Measurements from ENCODE around the gene PROSER2.

The PROSER2 gene

DNA sequence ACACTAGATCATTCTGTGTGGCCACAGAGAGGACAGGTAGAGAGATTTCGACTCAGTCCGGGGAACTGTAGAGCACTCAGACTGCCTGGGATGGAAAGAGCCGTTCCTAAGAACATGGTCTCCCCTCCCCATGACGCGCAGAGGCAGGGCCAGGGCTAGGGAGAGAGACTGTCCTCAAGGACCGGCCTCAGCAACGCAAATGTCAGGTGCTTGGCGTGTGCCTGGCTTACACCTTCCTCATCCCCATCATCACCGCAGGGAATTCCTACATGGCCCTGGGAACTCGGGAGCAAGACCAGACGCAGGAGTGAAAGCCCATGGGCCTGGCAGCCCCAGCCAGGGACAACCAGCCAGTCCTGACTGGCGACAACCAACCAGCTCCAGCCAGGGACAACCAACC is 55.6 kb downstream of the PROSER2 start:
- no peak overlapping the region for H3K27ac ChIP-seq
- TF ChIP-seq, protein P1, sequence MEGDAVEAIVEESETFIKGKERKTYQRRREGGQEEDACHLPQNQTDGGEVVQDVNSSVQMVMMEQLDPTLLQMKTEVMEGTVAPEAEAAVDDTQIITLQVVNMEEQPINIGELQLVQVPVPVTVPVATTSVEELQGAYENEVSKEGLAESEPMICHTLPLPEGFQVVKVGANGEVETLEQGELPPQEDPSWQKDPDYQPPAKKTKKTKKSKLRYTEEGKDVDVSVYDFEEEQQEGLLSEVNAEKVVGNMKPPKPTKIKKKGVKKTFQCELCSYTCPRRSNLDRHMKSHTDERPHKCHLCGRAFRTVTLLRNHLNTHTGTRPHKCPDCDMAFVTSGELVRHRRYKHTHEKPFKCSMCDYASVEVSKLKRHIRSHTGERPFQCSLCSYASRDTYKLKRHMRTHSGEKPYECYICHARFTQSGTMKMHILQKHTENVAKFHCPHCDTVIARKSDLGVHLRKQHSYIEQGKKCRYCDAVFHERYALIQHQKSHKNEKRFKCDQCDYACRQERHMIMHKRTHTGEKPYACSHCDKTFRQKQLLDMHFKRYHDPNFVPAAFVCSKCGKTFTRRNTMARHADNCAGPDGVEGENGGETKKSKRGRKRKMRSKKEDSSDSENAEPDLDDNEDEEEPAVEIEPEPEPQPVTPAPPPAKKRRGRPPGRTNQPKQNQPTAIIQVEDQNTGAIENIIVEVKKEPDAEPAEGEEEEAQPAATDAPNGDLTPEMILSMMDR (IDR thresholded peaks at IDR 0.05), result no peak
- no peaks in the 10 kb centered on the region for H3K36me3 ChIP-seq

DNA sequence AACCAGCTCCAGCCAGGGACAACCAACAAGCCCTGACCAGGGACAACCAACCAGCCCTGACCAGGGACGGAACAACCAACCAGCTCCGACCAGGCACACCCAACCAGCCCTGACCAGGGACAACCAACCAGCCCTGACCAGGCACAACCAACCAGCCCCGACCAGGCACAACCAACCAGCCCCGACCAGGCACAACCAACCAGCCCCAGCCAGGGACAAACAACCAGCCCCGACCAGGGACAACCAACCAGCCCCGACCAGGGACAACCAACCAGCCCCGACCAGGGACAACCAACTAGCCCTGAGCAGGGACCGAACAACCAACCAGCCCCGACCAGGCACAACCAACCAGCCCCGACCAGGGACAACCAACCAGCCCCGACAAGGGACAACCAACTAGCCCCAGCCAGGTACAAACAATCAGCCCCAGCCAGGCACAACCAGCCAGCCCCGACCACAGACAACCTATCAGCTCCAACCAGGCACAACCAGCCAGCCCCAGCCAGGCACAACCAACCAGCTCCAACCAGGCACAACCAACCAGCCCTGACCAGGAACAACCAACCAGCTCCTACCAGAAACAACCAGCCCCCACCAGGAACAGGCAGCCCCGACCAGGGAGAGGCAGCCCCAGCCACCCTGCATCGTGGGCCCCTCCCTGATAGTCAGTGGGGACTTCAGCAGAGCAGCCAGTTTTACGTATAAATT is 56.4 kb downstream of the PROSER2 start:
- TF ChIP-seq, protein P1 (IDR thresholded peaks at IDR 0.05), result no peak
- H3K4me1 ChIP-seq (ENCODE audit: control insufficient read depth in 1 of 2, insufficient read depth in 1 of 2, low read depth in 1 of 2, low read length in 1 of 2), result no peaks in the 10 kb centered on the region
- no peak overlapping the region for H3K27ac ChIP-seq
- no peaks in the 10 kb centered on the region for H3K36me3 ChIP-seq
- H3K27me3 ChIP-seq, result no peaks in the 10 kb centered on the region
- H3K4me3 ChIP-seq (ENCODE audit: low read depth in 1 of 2, low read length in 1 of 2), result no peak overlapping the region
- H3K9me3 ChIP-seq, result no peaks in the 10 kb centered on the region

More for the DNA sequence above, 55.6 kb downstream of the PROSER2 start:
- Histone ChIP-seq H3K4me3 (ENCODE audit: low read depth in 1 of 2, low read length in 1 of 2) (no peak overlapping the region), H3K9me3 (no peaks in the 10 kb centered on the region), H3K27me3 (no peaks in the 10 kb centered on the region), H3K4me1 (ENCODE audit: control insufficient read depth in 1 of 2, insufficient read depth in 1 of 2, low read depth in 1 of 2, low read length in 1 of 2) (no peaks in the 10 kb centered on the region)

DNA sequence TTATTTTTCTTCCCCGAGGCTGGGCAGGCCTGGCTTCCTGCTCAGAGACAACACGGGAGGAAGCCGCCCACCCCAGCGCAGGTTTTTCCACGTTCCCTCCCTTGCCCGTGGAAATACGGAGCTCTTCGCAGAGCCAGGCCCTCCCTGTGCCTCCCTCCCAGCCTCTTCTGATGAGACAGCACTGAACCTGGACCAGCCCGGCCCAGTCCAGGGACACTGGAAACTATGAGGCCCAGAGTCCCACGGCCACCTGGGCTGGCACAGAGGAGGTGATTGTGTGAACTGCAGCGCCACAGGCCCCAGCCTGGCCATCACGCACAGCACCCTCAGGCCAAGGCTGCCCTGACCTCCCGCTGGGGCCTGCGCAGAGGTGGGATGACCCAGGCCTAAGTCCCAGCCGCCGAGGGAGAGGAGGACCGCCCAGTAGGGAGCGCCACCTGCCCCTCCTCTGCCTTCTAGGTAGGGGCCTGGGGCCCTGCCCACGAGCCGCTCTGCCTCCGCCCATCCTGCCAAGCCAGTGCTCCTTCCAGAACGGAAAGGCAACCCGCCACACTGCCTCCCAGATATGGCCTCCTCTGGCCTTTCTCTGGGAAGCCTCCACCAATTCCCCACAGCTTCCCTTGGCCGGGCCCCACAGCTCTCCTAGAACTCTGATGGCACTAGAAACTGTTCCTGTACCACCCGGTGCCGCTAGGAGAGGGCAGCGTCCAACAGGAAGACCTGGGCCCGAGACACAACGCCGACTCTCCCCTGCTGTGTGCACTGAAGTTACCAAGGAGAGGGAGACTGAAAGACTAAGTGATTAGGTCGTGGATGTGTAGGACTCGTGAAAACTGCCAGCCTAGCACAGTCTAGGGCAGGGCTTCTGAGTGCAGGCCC is 57.2 kb downstream of the PROSER2 start:
- Histone ChIP-seq H3K36me3 (no peaks in the 10 kb centered on the region), H3K27me3 (no peaks in the 10 kb centered on the region), H3K27ac (no peak overlapping the region), H3K9me3 (no peaks in the 10 kb centered on the region), H3K4me1 (ENCODE audit: control insufficient read depth in 1 of 2, insufficient read depth in 1 of 2, low read depth in 1 of 2, low read length in 1 of 2) (no peaks in the 10 kb centered on the region), H3K4me3 (ENCODE audit: low read depth in 1 of 2, low read length in 1 of 2) (no peak overlapping the region)
- TF ChIP-seq, protein P1 (IDR thresholded peaks at IDR 0.05), result no peak

DNA sequence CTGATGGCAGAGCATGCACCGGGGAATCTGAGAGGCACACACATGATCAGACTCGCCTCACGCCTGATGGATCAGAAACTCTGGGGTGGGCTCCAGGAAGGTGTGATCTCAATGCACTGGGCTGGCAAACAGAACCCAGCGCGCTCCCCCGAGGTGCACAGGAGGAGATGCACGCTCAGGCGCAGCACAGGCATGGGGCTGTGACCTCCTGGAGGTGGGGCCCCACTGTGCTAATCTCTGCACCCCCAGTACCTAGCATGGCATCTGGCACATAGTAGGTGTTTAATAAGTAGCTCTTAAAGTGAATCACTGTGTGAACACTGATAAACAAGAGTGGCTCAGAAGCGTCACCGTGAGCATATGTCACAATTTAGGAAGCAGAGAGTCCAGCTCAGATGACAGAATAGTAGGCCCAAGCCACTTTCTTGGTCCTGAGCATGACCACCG is 57.9 kb downstream of the PROSER2 start:
- no peaks in the 10 kb centered on the region for H3K36me3 ChIP-seq
- H3K27me3 ChIP-seq, result no peaks in the 10 kb centered on the region
- no peaks in the 10 kb centered on the region for H3K4me1 ChIP-seq (ENCODE audit: control insufficient read depth in 1 of 2, insufficient read depth in 1 of 2, low read depth in 1 of 2, low read length in 1 of 2)
- H3K4me3 ChIP-seq (ENCODE audit: low read depth in 1 of 2, low read length in 1 of 2), result no peak overlapping the region
- no peak overlapping the region for H3K27ac ChIP-seq
- H3K9me3 ChIP-seq, result no peaks in the 10 kb centered on the region
- TF ChIP-seq, protein P1 (IDR thresholded peaks at IDR 0.05), result no peak

DNA sequence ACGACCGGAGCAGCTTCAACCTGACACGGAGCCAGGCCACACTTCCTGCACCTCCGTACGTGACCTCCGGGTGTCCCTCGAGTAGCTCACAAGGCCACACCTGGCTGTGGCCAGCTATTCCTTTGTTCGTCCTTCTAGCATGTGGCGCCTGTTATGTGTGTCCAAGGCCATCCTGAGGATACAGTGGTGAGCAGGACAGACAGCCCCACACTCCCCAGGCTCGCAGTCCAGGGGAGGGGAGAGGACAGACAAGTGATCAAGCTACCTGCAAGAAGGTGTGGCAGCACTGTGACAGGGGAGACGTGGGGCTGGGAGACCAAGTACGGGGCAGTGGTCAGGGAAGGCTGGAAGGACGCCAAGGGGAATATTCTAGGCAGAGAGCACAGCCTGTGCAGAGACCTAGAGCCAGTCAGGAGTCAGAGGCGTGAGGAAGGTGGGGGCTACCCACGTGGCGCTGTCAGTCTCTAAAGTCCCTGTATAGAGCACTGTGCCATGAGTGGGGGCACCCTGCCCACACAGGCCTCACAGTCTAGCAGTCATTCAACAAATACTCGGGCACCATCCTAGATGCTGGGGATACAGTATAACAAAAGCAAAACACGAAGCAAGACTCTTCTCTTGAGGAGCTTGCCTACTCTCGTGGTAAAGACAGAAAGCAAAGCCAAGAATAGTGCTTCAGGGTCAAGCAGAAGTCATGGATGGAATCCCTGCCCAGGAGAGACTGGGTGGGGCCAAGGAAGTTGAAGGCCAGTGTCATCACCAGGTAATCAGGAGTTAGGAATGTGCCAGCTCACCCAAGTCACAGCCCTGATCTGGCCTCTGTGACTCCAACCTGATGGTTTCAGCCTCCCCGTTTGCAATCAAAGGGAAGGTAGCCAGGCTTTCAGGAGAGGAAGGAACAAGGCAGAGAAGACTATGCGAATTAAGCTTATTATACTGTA is 58.6 kb downstream of the PROSER2 start:
- no peaks in the 10 kb centered on the region for H3K4me1 ChIP-seq (ENCODE audit: control insufficient read depth in 1 of 2, insufficient read depth in 1 of 2, low read depth in 1 of 2, low read length in 1 of 2)
- TF ChIP-seq, protein P1 (IDR thresholded peaks at IDR 0.05), result no peak
- no peaks in the 10 kb centered on the region for H3K27me3 ChIP-seq
- H3K27ac ChIP-seq, result no peak overlapping the region
- H3K9me3 ChIP-seq, result no peaks in the 10 kb centered on the region
- H3K4me3 ChIP-seq (ENCODE audit: low read depth in 1 of 2, low read length in 1 of 2), result no peak overlapping the region
- H3K36me3 ChIP-seq, result no peaks in the 10 kb centered on the region
